ENCODE results near the gene PTGES3L. TPM values are rescaled to one million over a fixed set of nuclear protein-coding genes. Genes with fewer than 3 reads are reported as not detected.

Gene PTGES3L
- total and polyA plus RNA-seq, 2 of the 13 experiments (the other 11 are each of a cell fraction or from before 2014, with no cell fraction given): 1.2 to 2.9 TPM

GRCh38 chr17:42920922-42921321, 59.0 kb downstream of the PTGES3L start (continued):
- TF ChIP-seq TFAP4 (IDR thresholded peaks at IDR 0.05; ENCODE audit: borderline replicate concordance, low read depth) (no peak), CBFB (CRISPR knock-in tag; IDR thresholded peaks at IDR 0.05) (no peak), ZNF883 (CRISPR knock-in tag; IDR thresholded peaks at IDR 0.05; ENCODE audit: not compliant biosample characterization) (no peak), ZNF329 (CRISPR knock-in tag; IDR thresholded peaks at IDR 0.05; ENCODE audit: low read depth) (peak; percentile 4; the same call in 1 of the 2 replicates), ZNF598 (CRISPR knock-in tag; IDR thresholded peaks at IDR 0.05; ENCODE audit: borderline replicate concordance) (no peak), ZNF782 (CRISPR knock-in tag; IDR thresholded peaks at IDR 0.05; ENCODE audit: borderline replicate concordance) (no peak), ZUFSP (CRISPR knock-in tag; IDR thresholded peaks at IDR 0.05; ENCODE audit: borderline replicate concordance) (no peak), RELA (CRISPR knock-in tag; IDR thresholded peaks at IDR 0.05) (no peak), KDM1A (CRISPR knock-in tag; IDR thresholded peaks at IDR 0.05) (no peak), ZNF44 (CRISPR knock-in tag; IDR thresholded peaks at IDR 0.05) (no peak), USF2 (IDR thresholded peaks at IDR 0.05; ENCODE audit: low read depth, low read length) (no peak), USF2 (CRISPR knock-in tag; IDR thresholded peaks at IDR 0.05; ENCODE audit: borderline replicate concordance) (peak; percentile 67), ZNF75D (CRISPR knock-in tag; IDR thresholded peaks at IDR 0.05; ENCODE audit: borderline replicate concordance) (no peak), SMYD3 (CRISPR knock-in tag; IDR thresholded peaks at IDR 0.05) (no peak)
- TF ChIP-seq, protein P1, sequence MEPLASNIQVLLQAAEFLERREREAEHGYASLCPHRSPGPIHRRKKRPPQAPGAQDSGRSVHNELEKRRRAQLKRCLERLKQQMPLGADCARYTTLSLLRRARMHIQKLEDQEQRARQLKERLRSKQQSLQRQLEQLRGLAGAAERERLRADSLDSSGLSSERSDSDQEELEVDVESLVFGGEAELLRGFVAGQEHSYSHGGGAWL (CRISPR knock-in tag; IDR thresholded peaks at IDR 0.05): no peak
- TF ChIP-seq, protein P2, sequence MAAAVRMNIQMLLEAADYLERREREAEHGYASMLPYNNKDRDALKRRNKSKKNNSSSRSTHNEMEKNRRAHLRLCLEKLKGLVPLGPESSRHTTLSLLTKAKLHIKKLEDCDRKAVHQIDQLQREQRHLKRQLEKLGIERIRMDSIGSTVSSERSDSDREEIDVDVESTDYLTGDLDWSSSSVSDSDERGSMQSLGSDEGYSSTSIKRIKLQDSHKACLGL (CRISPR knock-in tag; IDR thresholded peaks at IDR 0.05): no peak
- TF ChIP-seq, protein P3, sequence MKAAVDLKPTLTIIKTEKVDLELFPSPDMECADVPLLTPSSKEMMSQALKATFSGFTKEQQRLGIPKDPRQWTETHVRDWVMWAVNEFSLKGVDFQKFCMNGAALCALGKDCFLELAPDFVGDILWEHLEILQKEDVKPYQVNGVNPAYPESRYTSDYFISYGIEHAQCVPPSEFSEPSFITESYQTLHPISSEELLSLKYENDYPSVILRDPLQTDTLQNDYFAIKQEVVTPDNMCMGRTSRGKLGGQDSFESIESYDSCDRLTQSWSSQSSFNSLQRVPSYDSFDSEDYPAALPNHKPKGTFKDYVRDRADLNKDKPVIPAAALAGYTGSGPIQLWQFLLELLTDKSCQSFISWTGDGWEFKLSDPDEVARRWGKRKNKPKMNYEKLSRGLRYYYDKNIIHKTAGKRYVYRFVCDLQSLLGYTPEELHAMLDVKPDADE (CRISPR knock-in tag; IDR thresholded peaks at IDR 0.05): no peak
- TF ChIP-seq, protein P4, sequence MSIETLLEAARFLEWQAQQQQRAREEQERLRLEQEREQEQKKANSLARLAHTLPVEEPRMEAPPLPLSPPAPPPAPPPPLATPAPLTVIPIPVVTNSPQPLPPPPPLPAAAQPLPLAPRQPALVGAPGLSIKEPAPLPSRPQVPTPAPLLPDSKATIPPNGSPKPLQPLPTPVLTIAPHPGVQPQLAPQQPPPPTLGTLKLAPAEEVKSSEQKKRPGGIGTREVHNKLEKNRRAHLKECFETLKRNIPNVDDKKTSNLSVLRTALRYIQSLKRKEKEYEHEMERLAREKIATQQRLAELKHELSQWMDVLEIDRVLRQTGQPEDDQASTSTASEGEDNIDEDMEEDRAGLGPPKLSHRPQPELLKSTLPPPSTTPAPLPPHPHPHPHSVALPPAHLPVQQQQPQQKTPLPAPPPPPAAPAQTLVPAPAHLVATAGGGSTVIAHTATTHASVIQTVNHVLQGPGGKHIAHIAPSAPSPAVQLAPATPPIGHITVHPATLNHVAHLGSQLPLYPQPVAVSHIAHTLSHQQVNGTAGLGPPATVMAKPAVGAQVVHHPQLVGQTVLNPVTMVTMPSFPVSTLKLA (IDR thresholded peaks at IDR 0.05): no peak
- TF ChIP-seq, protein P5, sequence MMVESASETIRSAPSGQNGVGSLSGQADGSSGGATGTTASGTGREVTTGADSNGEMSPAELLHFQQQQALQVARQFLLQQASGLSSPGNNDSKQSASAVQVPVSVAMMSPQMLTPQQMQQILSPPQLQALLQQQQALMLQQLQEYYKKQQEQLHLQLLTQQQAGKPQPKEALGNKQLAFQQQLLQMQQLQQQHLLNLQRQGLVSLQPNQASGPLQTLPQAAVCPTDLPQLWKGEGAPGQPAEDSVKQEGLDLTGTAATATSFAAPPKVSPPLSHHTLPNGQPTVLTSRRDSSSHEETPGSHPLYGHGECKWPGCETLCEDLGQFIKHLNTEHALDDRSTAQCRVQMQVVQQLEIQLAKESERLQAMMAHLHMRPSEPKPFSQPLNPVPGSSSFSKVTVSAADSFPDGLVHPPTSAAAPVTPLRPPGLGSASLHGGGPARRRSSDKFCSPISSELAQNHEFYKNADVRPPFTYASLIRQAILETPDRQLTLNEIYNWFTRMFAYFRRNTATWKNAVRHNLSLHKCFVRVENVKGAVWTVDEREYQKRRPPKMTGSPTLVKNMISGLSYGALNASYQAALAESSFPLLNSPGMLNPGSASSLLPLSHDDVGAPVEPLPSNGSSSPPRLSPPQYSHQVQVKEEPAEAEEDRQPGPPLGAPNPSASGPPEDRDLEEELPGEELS (CRISPR knock-in tag; IDR thresholded peaks at IDR 0.05): peak; percentile 58; the same call in 1 of the 2 replicates

Data from HepG2 (cell line).